NCI-H510A (cell line): ENCODE results near the gene TP63.

Experiments used
- DNase-seq: peaks from one replicate; lab custom pipeline; 2025; lab: John Stamatoyannopoulos, UW

Gene TP63

GRCh38 chr3:189863031-189863430 is 231.8 kb downstream of the TP63 start:
- no peak for DNase-seq

- no peak for DNase-seq
Measured at GRCh38 chr3:189868061-189868460, 236.9 kb downstream of the TP63 start.

GRCh38 chr3:189869165-189869564 is 238.0 kb downstream of the TP63 start:
- DNase-seq: no peak

GRCh38 chr3:189871418-189871817 is 240.2 kb downstream of the TP63 start:
- DNase-seq: no peak

DNA sequence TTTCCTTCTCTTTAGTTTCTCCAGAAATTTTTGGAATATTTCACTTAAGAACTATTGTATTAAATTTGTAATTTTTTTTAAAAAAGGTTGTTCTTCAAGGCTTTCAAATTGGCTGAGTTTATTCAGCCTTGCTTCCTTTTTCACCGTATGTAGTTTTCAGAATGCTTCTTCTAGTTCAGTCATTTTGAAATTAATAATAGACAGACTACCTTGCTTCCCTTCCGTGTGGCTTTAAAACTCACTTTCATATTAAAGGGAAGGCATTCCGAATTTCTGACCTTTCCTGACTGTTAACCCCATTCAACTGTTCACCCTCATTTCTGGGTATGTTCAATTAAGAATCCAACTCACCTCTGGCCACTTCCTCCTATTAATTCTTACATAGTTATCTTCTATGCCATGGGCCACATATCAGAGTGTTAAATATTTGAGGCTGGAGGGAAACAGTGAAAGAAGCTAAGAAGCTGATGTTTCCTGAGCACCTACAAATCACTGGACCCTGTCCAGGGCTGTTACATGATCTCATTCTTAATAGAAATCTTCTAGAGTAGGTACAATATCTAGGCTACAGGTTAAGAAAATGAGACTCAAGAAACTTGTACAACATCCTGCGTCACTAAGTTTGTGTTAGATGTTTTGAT is 252.0 kb downstream of the TP63 start:
- DNase-seq: no peak

- DNase-seq: no peak
Measured at GRCh38 chr3:189890496-189890895, 259.3 kb downstream of the TP63 start.

DNA sequence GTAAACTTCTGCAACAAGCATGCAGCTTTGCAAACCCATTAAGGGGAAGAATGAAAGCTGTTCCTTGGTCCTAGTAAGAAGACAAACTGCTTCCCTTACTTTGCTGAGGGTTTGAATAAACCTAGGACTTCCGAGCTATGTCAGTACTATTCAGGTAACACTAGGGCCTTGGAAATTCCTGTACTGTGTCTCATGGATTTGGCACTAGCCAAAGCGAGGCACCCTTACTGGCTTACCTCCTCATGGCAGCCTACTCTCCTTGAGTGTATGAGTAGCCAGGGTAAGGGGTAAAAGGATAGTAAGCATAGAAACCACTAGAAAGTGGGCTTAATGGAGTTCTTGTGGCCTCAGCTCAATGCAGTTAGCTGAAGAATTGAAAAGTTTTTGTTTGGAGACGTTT is 265.3 kb downstream of the TP63 start:
- no peak for DNase-seq

GRCh38 chr3:189897406-189897805 is 266.2 kb downstream of the TP63 start:
- no peak for DNase-seq

GRCh38 chr3:189898559-189899153 is 267.5 kb downstream of the TP63 start:
- no peak for DNase-seq

DNA sequence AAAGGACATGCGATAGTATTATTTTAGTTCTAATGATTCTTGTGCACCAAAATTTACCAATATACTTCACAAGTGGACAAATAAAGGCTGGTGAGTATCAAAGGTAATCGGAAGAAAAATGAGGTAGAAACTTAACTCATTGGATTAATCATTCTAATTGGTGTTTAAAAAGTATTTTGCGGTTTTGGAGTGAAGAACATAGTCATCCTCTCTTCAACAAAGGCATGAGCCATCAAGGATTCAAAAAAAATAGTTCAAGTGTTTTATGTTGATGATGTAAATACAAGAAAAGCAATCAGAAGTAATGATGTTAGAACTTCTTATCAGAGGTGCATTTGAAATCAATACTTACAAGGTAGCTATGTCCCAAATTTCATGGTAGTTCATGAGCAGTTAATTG is 268.0 kb downstream of the TP63 start:
- DNase-seq: no peak

DNA sequence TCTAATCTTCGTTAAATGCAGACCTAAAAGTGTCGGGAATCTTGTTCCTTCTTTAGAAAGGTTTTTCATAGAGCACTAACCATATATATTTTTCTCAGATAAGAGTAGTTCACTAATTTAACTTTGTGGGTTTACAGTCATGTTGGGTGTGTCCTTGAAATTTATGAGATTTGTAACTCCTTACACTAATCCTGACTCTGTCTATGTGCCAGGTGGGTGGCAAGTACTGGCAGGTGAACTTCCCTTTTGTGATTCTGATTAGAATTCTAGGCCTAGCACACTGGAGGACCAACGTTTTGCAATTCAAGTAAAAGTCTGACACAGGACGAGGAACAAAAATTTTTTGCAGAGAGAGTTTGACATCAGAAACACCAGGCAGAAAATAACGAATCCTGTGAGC is 269.4 kb downstream of the TP63 start:
- no peak for DNase-seq

- no peak for DNase-seq
Measured at GRCh38 chr3:189901481-189901880, 270.3 kb downstream of the TP63 start.

DNA sequence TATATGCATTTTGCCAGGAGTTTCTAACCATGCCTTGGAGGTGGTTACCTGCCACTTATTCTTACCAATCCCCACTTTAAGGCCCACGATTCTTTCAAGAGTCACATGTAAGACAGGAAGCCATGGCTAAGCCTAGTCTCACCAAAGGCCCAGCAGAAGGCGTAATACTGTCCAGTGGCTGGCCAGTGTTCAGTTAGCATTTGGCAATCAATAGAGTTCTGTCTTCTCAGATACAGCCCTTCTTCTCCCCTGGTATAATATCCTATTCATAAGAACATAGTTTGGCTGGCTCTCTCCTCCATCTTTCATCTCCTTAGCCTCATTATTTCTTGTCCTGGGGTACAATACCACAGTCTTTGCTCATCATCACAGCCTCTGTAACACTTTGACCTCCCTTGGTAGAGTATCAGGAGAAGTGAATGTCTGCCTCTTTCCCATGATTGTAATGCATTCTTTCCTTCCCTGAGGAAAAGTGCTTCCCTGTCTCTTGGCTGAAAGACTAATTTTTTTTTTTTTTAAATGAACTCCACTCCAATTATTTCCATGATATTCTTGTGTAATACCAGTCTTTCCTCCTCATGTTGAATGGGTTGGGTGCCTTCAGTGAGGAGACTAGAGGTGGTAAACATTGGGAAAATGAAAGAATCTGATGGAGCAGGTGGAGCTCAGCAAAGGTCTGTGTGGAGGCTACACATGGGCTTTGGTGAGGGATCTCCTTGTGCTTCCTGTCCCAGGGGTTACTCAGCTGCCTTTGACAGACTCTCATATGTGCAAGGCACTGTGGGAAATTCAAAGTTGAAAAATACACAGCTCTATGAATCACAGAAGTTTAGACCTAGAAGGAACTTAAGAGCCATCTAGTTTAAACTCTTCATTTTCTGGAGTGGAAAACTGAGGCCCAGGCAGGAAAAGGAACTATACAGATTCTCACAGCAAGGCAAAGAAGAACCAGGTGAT is 271.3 kb downstream of the TP63 start:
- no peak for DNase-seq

- no peak for DNase-seq
Measured at GRCh38 chr3:189903562-189904250, 272.5 kb downstream of the TP63 start.

GRCh38 chr3:189907803-189908202 is 276.6 kb downstream of the TP63 start:
- no peak for DNase-seq

DNA sequence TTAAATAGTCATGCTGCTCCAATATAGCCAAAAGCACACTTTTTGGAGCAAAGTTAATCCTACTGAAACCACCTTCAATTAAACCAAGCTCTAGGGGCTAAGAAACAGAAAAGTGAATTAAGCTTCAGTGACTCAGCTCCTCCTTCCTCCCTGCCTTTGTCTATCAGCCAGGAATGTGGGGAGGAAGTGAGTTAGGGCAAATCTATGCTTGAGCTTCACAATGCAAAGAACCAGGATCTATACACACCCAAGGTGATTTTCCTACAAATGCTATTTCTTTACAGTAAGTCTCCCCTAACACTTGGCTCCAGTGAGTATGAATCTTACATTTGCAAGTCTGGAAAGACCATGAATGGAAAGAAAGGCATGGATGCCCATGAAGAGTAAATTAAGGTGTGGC is 277.5 kb downstream of the TP63 start:
- DNase-seq: no peak

DNA sequence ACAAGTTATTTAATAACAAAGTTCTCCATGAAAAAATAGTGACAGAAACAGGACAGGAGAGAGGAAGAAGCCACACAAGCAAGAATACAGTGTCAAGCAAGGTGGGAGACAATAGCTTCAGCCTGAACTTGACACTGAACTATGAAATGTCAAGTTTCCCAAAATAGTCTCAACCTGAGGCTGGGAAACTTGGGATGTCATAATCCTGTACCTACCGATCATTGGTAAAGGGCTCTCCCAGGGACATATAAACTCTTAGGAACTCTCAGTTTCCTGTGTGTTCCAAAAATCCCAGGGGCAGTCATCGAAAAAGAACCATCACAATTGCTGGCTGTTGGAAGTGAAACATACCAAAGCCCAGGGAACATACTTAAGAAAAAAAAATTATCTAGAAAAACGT is 277.9 kb downstream of the TP63 start:
- DNase-seq: no peak

DNA sequence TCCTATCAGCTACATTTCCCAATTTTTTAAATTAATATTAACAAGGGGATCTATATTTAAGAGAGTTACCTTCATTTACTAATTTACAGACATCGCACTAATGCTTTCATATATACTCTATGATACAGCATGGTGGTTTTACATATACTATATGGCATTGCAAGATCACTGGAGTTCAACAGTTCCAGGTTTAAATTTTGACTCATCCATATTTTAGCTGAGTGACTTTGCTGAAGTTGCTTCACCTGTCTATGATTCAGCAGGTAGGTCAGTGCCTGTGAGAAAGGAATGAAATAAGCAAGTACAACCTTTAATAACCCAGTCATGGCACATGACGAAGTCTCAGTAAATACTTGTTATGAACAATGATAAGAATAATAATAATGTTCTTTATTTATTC is 278.4 kb downstream of the TP63 start:
- DNase-seq: no peak

GRCh38 chr3:189911001-189911400 is 279.8 kb downstream of the TP63 start:
- no peak for DNase-seq

- DNase-seq: no peak
Measured at GRCh38 chr3:189914799-189915198, 283.6 kb downstream of the TP63 start.

DNA sequence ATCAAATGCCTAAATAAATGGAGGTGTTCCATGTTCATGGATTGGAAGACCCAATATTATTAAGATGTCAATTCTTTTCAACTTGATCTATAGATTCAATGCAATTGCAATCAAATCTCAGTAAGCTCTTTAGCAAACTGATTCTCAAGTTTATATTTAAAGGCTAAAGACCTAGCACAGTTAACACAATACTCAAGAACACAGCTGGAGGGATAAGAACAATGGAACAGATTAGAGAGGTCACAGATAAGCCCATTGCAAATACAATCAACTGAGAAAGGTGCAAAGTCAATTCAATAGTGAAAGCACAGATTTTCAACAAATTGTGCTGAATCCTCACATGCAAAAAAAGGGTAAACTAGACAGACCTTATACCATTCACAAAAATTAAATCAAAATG is 290.6 kb downstream of the TP63 start:
- DNase-seq: no peak
